Memory B cell (primary cell): ENCODE data around the gene VPS16.

ENCODE experiments used
- ATAC-seq: fragments of 150-1000 bp; cut with Tn5 transposase; 2 replicates; pipeline ENCODE4 v1.10.0; 2021; ENCODE audit warnings: low read depth, mild to moderate bottlenecking, moderate library complexity
- DNase-seq, 2 donors: peaks; one replicate each; pipeline ENCODE4 v3.0.0; 2022; ENCODE audit warnings: low spot score in 2 of 2
- H3K27ac Mint-ChIP-seq: one replicate; pipeline ENCODE4 v1.8.0; 2022; ENCODE audit warnings: mild to moderate bottlenecking, moderate library complexity, mixed read lengths
- H3K27me3 Mint-ChIP-seq: one replicate; pipeline ENCODE4 v1.8.0; 2022; ENCODE audit warnings: mixed read lengths
- H3K36me3 Mint-ChIP-seq: one replicate; pipeline ENCODE4 v1.8.0; 2022; ENCODE audit warnings: mild to moderate bottlenecking, mixed read lengths
- H3K4me1 Mint-ChIP-seq: one replicate; pipeline ENCODE4 v1.8.0; 2022; ENCODE audit warnings: mixed read lengths
- H3K4me3 Mint-ChIP-seq: one replicate; pipeline ENCODE4 v1.8.0; 2022; ENCODE audit warnings: mild to moderate bottlenecking, moderate library complexity, mixed read lengths
- H3K9me3 Mint-ChIP-seq: one replicate; pipeline ENCODE4 v1.8.0; 2022; ENCODE audit warnings: mixed read lengths

Gene VPS16

GRCh38 chr20:2900845-2901592, 60.5 kb downstream of the VPS16 start:
- Mint-ChIP-seq H3K27ac (peak overlapping the region; percentile 76), H3K4me1 (peaks cover 23% of the 10 kb centered on the region), H3K27me3 (no peaks in the 10 kb centered on the region), H3K4me3 (peak overlapping the region; percentile 53), H3K9me3 (no peaks in the 10 kb centered on the region), H3K36me3 (peaks cover 8% of the 10 kb centered on the region)
- ATAC-seq = peak; percentile 64
- DNase-seq = no peak

- H3K27ac Mint-ChIP-seq = no peak overlapping the region
- no peaks in the 10 kb centered on the region for H3K9me3 Mint-ChIP-seq
- H3K4me3 Mint-ChIP-seq = no peak overlapping the region
- ATAC-seq (no peak), DNase-seq (no peak)
- no peaks in the 10 kb centered on the region for H3K27me3 Mint-ChIP-seq
- peaks cover 21% of the 10 kb centered on the region for H3K4me1 Mint-ChIP-seq
- H3K36me3 Mint-ChIP-seq = peaks cover 3% of the 10 kb centered on the region
Observed at GRCh38 chr20:2902291-2902690, 61.7 kb downstream of the VPS16 start.

GRCh38 chr20:2902818-2903217, 62.3 kb downstream of the VPS16 start:
- no peak for DNase-seq
- no peak overlapping the region for H3K27ac Mint-ChIP-seq
- H3K4me3 Mint-ChIP-seq = no peak overlapping the region
- H3K36me3 Mint-ChIP-seq = peaks cover 3% of the 10 kb centered on the region
- no peaks in the 10 kb centered on the region for H3K27me3 Mint-ChIP-seq
- no peak for ATAC-seq
- peaks cover 21% of the 10 kb centered on the region for H3K4me1 Mint-ChIP-seq
- H3K9me3 Mint-ChIP-seq = no peaks in the 10 kb centered on the region

- no peak for DNase-seq
- H3K9me3 Mint-ChIP-seq = no peaks in the 10 kb centered on the region
- no peak for ATAC-seq
- H3K27ac Mint-ChIP-seq = no peak overlapping the region
- H3K4me3 Mint-ChIP-seq = no peak overlapping the region
- H3K36me3 Mint-ChIP-seq = peaks cover 3% of the 10 kb centered on the region
- H3K27me3 Mint-ChIP-seq = no peaks in the 10 kb centered on the region
- peaks cover 21% of the 10 kb centered on the region for H3K4me1 Mint-ChIP-seq
Observed at GRCh38 chr20:2903686-2904085, 63.1 kb downstream of the VPS16 start.

- peaks cover 3% of the 10 kb centered on the region for H3K4me1 Mint-ChIP-seq
- DNase-seq (no peak), ATAC-seq (no peak)
- no peak overlapping the region for H3K27ac Mint-ChIP-seq
- no peaks in the 10 kb centered on the region for H3K27me3 Mint-ChIP-seq
- H3K9me3 Mint-ChIP-seq = no peaks in the 10 kb centered on the region
- no peak overlapping the region for H3K4me3 Mint-ChIP-seq
- peaks cover 2% of the 10 kb centered on the region for H3K36me3 Mint-ChIP-seq
Observed at GRCh38 chr20:2907519-2907918, 67.0 kb downstream of the VPS16 start.

GRCh38 chr20:2909953-2910352, 69.4 kb downstream of the VPS16 start:
- no peaks in the 10 kb centered on the region for H3K27me3 Mint-ChIP-seq
- H3K4me3 Mint-ChIP-seq = no peak overlapping the region
- peaks cover 2% of the 10 kb centered on the region for H3K36me3 Mint-ChIP-seq
- no peaks in the 10 kb centered on the region for H3K9me3 Mint-ChIP-seq
- no peaks in the 10 kb centered on the region for H3K4me1 Mint-ChIP-seq
- ATAC-seq = no peak
- no peak for DNase-seq
- no peak overlapping the region for H3K27ac Mint-ChIP-seq

- Mint-ChIP-seq H3K4me1 (no peaks in the 10 kb centered on the region), H3K27me3 (no peaks in the 10 kb centered on the region), H3K9me3 (no peaks in the 10 kb centered on the region), H3K36me3 (peaks cover 2% of the 10 kb centered on the region), H3K27ac (no peak overlapping the region), H3K4me3 (no peak overlapping the region)
- no peak for DNase-seq
- ATAC-seq = no peak
Observed at GRCh38 chr20:2911200-2911599, 70.7 kb downstream of the VPS16 start.

GRCh38 chr20:2914160-2914559, 73.6 kb downstream of the VPS16 start:
- Mint-ChIP-seq H3K4me3 (no peak overlapping the region), H3K9me3 (no peaks in the 10 kb centered on the region), H3K27ac (no peak overlapping the region), H3K27me3 (no peaks in the 10 kb centered on the region), H3K36me3 (peaks cover 4% of the 10 kb centered on the region), H3K4me1 (peaks cover 5% of the 10 kb centered on the region)
- DNase-seq = no peak
- ATAC-seq = no peak
